Gastroesophageal sphincter (tissue), 3 donors: ENCODE measurements around the gene MYOG.

ENCODE experiments used
- CTCF ChIP-seq, 4 experiments: fragments of 200-600 bp in 2 of 4; fragments of 450-650 bp in 2 of 4; sonication (generic) in 1 of 4; IDR thresholded peaks; one replicate each; pipeline ENCODE4 v1.5.1; 2017 to 2019; ENCODE audit warnings: antibody characterized with exemption in 4 of 4, mild to moderate bottlenecking in 2 of 4, moderate library complexity in 2 of 4
- EP300 ChIP-seq: sonication (generic); formaldehyde crosslinking; IDR thresholded peaks from one replicate; pipeline ENCODE4 v1.6.1; 2017; ENCODE audit warnings: antibody characterized with exemption, mild to moderate bottlenecking
- POLR2A ChIP-seq, 2 donors: fragments of 450-650 bp; IDR thresholded peaks; one replicate each; pipeline ENCODE4 v1.6.1; 2017; ENCODE audit warnings: antibody characterized with exemption in 2 of 2, mild to moderate bottlenecking in 2 of 2, moderate library complexity in 1 of 2
- POLR2AphosphoS5 ChIP-seq: sonication (generic); formaldehyde crosslinking; IDR thresholded peaks from one replicate; pipeline ENCODE4 v1.6.1; 2017; ENCODE audit warnings: antibody characterized with exemption

GRCh38 chr1:203103216-203103615 is 17.4 kb upstream of the MYOG start:
- no peak for TF ChIP-seq CTCF (IDR thresholded peaks at IDR 0.05)
- no peak for TF ChIP-seq POLR2A (IDR thresholded peaks at IDR 0.05)
- no peak for TF ChIP-seq POLR2AphosphoS5
- no peak for TF ChIP-seq EP300
